Activated naive CD8-positive, alpha-beta T cell treated with anti-CD3 and anti-CD28 coated beads for 36 hours (primary cell): ENCODE results near the gene NFAM1. TPM values are rescaled to one million over a fixed set of nuclear protein-coding genes. Genes with fewer than 3 reads are reported as not detected.

Source experiments
- DNase-seq: peaks from one replicate; pipeline ENCODE4 v3.0.0; 2021
- H3K27ac Mint-ChIP-seq: one replicate; pipeline ENCODE4 v1.8.0; 2022; ENCODE audit warnings: mild to moderate bottlenecking, moderate library complexity, mixed read lengths
- H3K27me3 Mint-ChIP-seq: one replicate; pipeline ENCODE4 v1.8.0; 2022; ENCODE audit warnings: mild to moderate bottlenecking, mixed read lengths
- H3K36me3 Mint-ChIP-seq: one replicate; pipeline ENCODE4 v1.8.0; 2021; ENCODE audit warnings: mild to moderate bottlenecking, mixed read lengths
- H3K4me1 Mint-ChIP-seq: one replicate; pipeline ENCODE4 v1.8.0; 2021; ENCODE audit warnings: mixed read lengths
- H3K4me3 Mint-ChIP-seq: one replicate; pipeline ENCODE4 v1.8.0; 2022; ENCODE audit warnings: mild to moderate bottlenecking, moderate library complexity, mixed read lengths
- H3K9me3 Mint-ChIP-seq: one replicate; pipeline ENCODE4 v1.8.0; 2022; ENCODE audit warnings: mixed read lengths
- total RNA-seq, 2 experiments: library from RNA; stranded (reverse); gene quantifications; one replicate each; pipeline ENCODE4 v1.2.3, GENCODE V29; 2021

The NFAM1 gene
- total RNA-seq, 2 experiments from 2014 or later = 0.08 TPM; not detected in 1

DNA sequence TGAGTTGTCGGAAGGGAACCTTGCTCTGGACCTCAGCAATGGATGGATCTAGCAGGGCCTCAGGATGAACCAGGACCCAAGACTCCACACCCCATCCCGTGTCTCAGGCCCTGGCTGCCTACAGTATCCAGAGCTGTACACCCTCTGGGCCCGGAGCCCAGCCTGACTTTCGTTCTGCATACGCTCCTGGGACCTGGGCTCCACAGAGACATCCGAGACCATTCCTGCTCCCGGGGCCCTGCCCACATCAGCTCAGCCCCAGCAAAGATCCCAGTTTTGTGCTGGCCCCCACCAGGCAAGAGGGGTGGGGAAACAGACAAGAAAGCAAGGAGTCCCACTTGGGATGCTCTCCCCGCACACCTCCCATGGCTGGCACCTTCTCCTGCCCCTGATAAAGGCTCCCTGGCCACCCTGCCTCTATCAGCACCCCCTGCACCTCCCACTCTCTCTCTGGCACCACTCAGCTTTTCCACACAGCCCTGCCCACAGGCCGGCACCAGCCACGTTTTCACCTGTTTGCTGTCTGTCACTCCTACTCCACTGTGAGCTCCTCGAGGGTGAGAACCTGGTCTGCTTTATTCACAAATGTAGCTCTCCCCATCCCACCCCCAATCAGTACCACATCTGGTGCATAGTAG lies 97.2 kb downstream of the NFAM1 start:
- Mint-ChIP-seq H3K36me3 (no peaks in the 10 kb centered on the region), H3K4me1 (peaks cover 4% of the 10 kb centered on the region), H3K27ac (no peak overlapping the region), H3K27me3 (no peaks in the 10 kb centered on the region), H3K9me3 (no peaks in the 10 kb centered on the region), H3K4me3 (no peak overlapping the region)
- no peak for DNase-seq

DNA sequence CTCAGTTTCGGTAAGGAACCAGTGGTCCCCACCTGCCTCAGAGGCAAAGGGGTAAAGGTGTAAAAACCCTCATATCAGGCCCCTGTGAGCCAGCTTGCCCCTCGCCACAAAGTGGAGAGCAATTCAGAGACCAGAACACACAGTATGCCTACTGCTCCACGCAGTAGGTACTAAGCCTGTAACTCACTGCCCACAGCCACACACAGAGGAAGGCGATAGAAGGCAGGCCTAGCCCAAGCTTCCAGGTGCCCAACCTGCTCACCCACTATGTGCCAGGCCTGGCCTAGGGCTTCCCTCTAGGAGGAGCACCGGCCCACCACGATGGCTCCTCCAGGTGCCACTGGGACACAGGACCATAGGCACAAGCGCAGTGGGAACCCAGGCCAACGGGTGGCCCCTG lies 98.7 kb downstream of the NFAM1 start:
- Mint-ChIP-seq H3K9me3 (no peaks in the 10 kb centered on the region), H3K27me3 (no peaks in the 10 kb centered on the region), H3K4me1 (peaks cover 9% of the 10 kb centered on the region), H3K4me3 (no peak overlapping the region), H3K36me3 (no peaks in the 10 kb centered on the region), H3K27ac (no peak overlapping the region)
- no peak for DNase-seq

DNA sequence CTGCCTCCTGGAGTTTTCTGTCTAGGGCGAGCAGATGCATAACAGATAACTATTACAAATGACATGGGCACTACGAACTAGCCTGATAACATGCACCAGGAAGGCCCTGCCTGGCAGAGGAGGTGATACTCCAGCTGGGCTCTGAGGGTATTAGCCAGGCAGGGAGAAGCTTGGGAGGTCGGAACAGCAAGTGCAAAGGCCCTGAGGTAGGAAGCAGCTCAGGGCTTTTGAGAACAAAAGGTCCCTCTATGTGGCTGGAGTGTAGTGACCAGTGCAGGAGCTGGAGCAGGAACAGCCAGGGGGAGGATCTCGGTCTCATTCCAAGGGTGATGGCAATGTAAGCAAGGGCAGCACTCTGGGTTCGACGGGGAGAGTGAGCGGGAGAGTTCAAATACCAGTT lies 100.1 kb downstream of the NFAM1 start:
- H3K4me1 Mint-ChIP-seq = peaks cover 18% of the 10 kb centered on the region
- H3K27me3 Mint-ChIP-seq = no peaks in the 10 kb centered on the region
- no peak overlapping the region for H3K27ac Mint-ChIP-seq
- no peak for DNase-seq
- H3K9me3 Mint-ChIP-seq = no peaks in the 10 kb centered on the region
- H3K4me3 Mint-ChIP-seq = no peak overlapping the region
- no peaks in the 10 kb centered on the region for H3K36me3 Mint-ChIP-seq

DNA sequence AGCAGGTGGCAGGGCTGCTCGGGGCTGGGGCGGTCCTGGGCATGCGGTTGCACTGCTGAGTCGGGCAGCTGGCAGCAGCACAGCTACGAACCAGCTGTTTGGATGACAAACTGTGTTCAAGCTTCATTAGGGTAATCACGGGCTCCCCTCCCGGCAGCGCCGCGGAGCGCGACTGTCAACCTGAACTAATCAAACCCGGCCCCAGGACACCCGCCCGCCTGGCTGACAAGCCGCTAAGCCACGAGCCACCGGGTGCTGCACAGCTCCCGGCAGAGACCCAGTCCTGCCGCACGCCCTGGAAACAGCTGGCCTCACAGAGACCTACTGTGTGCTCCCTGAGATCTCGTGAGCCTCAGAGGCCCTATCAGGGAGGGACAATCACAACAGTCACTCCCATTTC lies 101.2 kb downstream of the NFAM1 start:
- DNase-seq = no peak
- Mint-ChIP-seq H3K36me3 (no peaks in the 10 kb centered on the region), H3K4me3 (no peak overlapping the region), H3K4me1 (peaks cover 26% of the 10 kb centered on the region), H3K9me3 (no peaks in the 10 kb centered on the region), H3K27ac (no peak overlapping the region), H3K27me3 (no peaks in the 10 kb centered on the region)

Other genes with a start within 250 kb of the NFAM1 start
- gene TCF20, start 161.8 kb downstream of the NFAM1 start, total RNA-seq = 10 to 100 TPM; 62.4 to 68.4 TPM
- gene RRP7A, start 87.4 kb upstream of the NFAM1 start, total RNA-seq = 100 to 1,000 TPM; 184 to 193 TPM
- gene SERHL2, start 121.6 kb upstream of the NFAM1 start, total RNA-seq = 1 to 10 TPM; 2.1 to 2.3 TPM
- 10 to 100 TPM; 71.7 to 72.0 TPM for gene POLDIP3, start 182.5 kb upstream of the NFAM1 start, total RNA-seq
- under 1 TPM; 0.37 to 0.56 TPM for gene ATP5MGL, start 208.2 kb upstream of the NFAM1 start, total RNA-seq
- 10 to 100 TPM; 62.7 to 64.3 TPM for gene CYB5R3, start 217.0 kb upstream of the NFAM1 start, total RNA-seq